K562 (cell line): ENCODE results near the gene HRH3. TPM values are rescaled to one million over a fixed set of nuclear protein-coding genes. Genes with fewer than 3 reads are reported as not detected.

ENCODE experiments used
- ATAC-seq: fragments of 200-7000 bp; cut with Tn5 transposase; 3 replicates; pipeline ENCODE4 v1.9.1; 2020; ENCODE audit warnings: moderate library complexity
- BruUV-seq: library from RNA; stranded (reverse); fragments of 400-500 nt; replicated peaks from 2 replicates; lab custom pipeline; 2021; lab: Mats Ljungman, UMichigan
- CTCF ChIA-PET: fragments of 300-600 bp; formaldehyde crosslinking; extraction: SDS; loops from one replicate; lab custom pipeline; 2021; ENCODE audit warnings: low intra/inter-chr PET ratio; lab: Yijun Ruan, JAX
- POLR2A ChIA-PET: fragments of 300-600, 350-650 bp; sonication (Branson Sonifier 250); formaldehyde crosslinking; extraction: SDS; loops from one replicate; lab custom pipeline; 2021; ENCODE audit warnings: antibody characterized with exemption, inconsistent platforms; lab: Yijun Ruan, JAX
- DNase-seq, 4 experiments: peaks; one replicate each; pipeline versions ENCODE4 v3.0.0 to v3.0.0-alpha.2; 2011 to 2018; ENCODE audit warnings: low spot score in 3 of 4, mixed read lengths in 3 of 4; ENCODE audit errors: extremely low read depth in 1 of 4
- FAIRE-seq: peaks from 2 replicates; lab custom pipeline; 2011; peaks lifted over from hg19 to GRCh38; lab: Jason Lieb, UNC
- H2AFZ ChIP-seq: 2 replicates; pipeline ENCODE4 v1.6.0; 2011; ENCODE audit warnings: low read depth, low read length, control low read depth, inconsistent platforms
- H3K27ac ChIP-seq: fragments of 200-600 bp; 3 replicates; pipeline ENCODE4 v1.8.0; 2011; ENCODE audit warnings: low read depth, mild to moderate bottlenecking, control low read depth, inconsistent platforms, low read length, moderate library complexity, mixed read lengths; ENCODE audit errors: extremely low read depth
- H3K27me3 ChIP-seq, 2 experiments: fragments of 300-600 bp in 1 of 2; 2 replicates in 1 of 2; 3 replicates in 1 of 2; pipeline versions ENCODE4 v1.6.0 to v1.8.0; 2011; ENCODE audit warnings: inconsistent platforms in 2 of 2, low read length in 2 of 2, mild to moderate bottlenecking in 1 of 2, mixed read lengths in 1 of 2, moderate library complexity in 1 of 2; ENCODE audit not compliant: control insufficient read depth in 2 of 2, insufficient read depth in 2 of 2
- H3K36me3 ChIP-seq: fragments of 300-600 bp; 3 replicates; pipeline ENCODE4 v1.8.0; 2011; ENCODE audit warnings: mild to moderate bottlenecking, low read length, inconsistent platforms; ENCODE audit not compliant: control insufficient read depth, insufficient read depth
- H3K4me1 ChIP-seq, 2 experiments: fragments of 200-600 bp in 1 of 2; replicated peaks in 1 of 2; 2 replicates in 1 of 2; 3 replicates in 1 of 2; pipeline versions ENCODE4 v1.5.1 to v1.8.0; 2011; ENCODE audit warnings: inconsistent platforms in 2 of 2, low read length in 2 of 2, mild to moderate bottlenecking in 1 of 2, mixed read lengths in 1 of 2, moderate library complexity in 1 of 2; ENCODE audit not compliant: control insufficient read depth in 2 of 2, insufficient read depth in 2 of 2
- H3K4me2 ChIP-seq: 2 replicates; pipeline ENCODE4 v1.6.1; 2011; ENCODE audit warnings: low read length, control low read depth, inconsistent platforms, mixed read lengths; ENCODE audit not compliant: insufficient read depth
- H3K4me3 ChIP-seq: fragments of 200-600 bp; sonication (generic), shearing (Covaris generic); 2 replicates; pipeline ENCODE4 v1.5.1; 2016; ENCODE audit warnings: control low read depth, inconsistent platforms
- H3K79me2 ChIP-seq: fragments of 200-600 bp; 3 replicates; pipeline ENCODE4 v1.8.0; 2011; ENCODE audit warnings: low read length, inconsistent platforms; ENCODE audit not compliant: control insufficient read depth, insufficient read depth
- H3K9ac ChIP-seq, 2 experiments: 2 replicates each; pipeline versions ENCODE4 v1.6.0 to v1.6.1; 2011; ENCODE audit warnings: low read depth in 2 of 2, low read length in 2 of 2, control low read depth in 1 of 2, inconsistent platforms in 1 of 2, mild to moderate bottlenecking in 1 of 2, mixed read lengths in 1 of 2; ENCODE audit not compliant: insufficient read depth in 1 of 2
- H3K9me1 ChIP-seq: one replicate; pipeline ENCODE4 v1.6.0; 2011; ENCODE audit warnings: inconsistent platforms, mild to moderate bottlenecking, low read length, moderate library complexity; ENCODE audit not compliant: control insufficient read depth, insufficient read depth
- H3K9me3 ChIP-seq: replicated peaks from 2 replicates; pipeline ENCODE4 v1.5.1; 2011; ENCODE audit warnings: low read depth, low read length, inconsistent platforms; ENCODE audit not compliant: control insufficient read depth, insufficient read depth
- H4K20me1 ChIP-seq: replicated peaks from 2 replicates; pipeline ENCODE4 v1.6.1; 2011; ENCODE audit warnings: low read length, inconsistent platforms, mixed read lengths; ENCODE audit not compliant: control insufficient read depth, insufficient read depth
- ATF1 ChIP-seq, 2 experiments: fragments of 450-650 bp in 1 of 2; IDR thresholded peaks; 2 replicates each; pipeline ENCODE4 v1.6.1; 2016; ENCODE audit warnings: missing compliant biosample characterization in 1 of 2, missing genetic modification characterization in 1 of 2
- ETS2 ChIP-seq: IDR thresholded peaks from 2 replicates; pipeline ENCODE4 v1.6.1; 2016; ENCODE audit warnings: borderline replicate concordance, missing genetic modification characterization, mild to moderate bottlenecking, moderate library complexity, missing compliant biosample characterization; ENCODE audit not compliant: poor library complexity, severe bottlenecking
- GATAD2B ChIP-seq: fragments of 450-650 bp; IDR thresholded peaks from 2 replicates; pipeline ENCODE4 v1.6.1; 2017; ENCODE audit warnings: mild to moderate bottlenecking, borderline replicate concordance
- HDAC6 ChIP-seq: IDR thresholded peaks from 2 replicates; pipeline ENCODE4 v1.6.1; 2012; ENCODE audit warnings: low read depth, mild to moderate bottlenecking, control low read depth, inconsistent platforms, low read length, moderate library complexity
- POLR2B ChIP-seq: fragments of 450-650 bp; IDR thresholded peaks from 2 replicates; pipeline ENCODE4 v1.6.1; 2018; ENCODE audit warnings: low read depth; ENCODE audit not compliant: partially characterized antibody
- SLC30A9 ChIP-seq: fragments of 250-450 bp; sonication (Bioruptor Pico); IDR thresholded peaks from 2 replicates; pipeline ENCODE4 v1.8.0; 2022; ENCODE audit warnings: mild to moderate bottlenecking, moderate library complexity
- TEAD4 ChIP-seq, 2 experiments: sonication (generic) in 1 of 2; formaldehyde crosslinking in 1 of 2; IDR thresholded peaks; 2 replicates each; pipeline versions ENCODE4 v1.6.1 to v1.8.0; 2012 to 2022; ENCODE audit warnings: borderline replicate concordance in 1 of 2, inconsistent platforms in 1 of 2, low read length in 1 of 2, mild to moderate bottlenecking in 1 of 2, missing genetic modification reagents in 1 of 2
- ZNF133 ChIP-seq: fragments of 250-450 bp; sonication (Bioruptor Pico); IDR thresholded peaks from 2 replicates; pipeline ENCODE4 v1.4.0; 2020; ENCODE audit warnings: mild to moderate bottlenecking
- ZNF253 ChIP-seq: fragments of 250-450 bp; sonication (Bioruptor Pico); conservative IDR thresholded peaks from 2 replicates; pipeline ENCODE4 v1.6.1; 2021; ENCODE audit warnings: mild to moderate bottlenecking
- ZNF766 ChIP-seq: fragments of 200-800 bp; sonication (Bioruptor generic); conservative IDR thresholded peaks from 2 replicates; pipeline ENCODE4 v1.6.1; 2016; ENCODE audit warnings: missing genetic modification characterization, missing compliant biosample characterization
- ZNF778 ChIP-seq: fragments of 450-650 bp; formaldehyde crosslinking; IDR thresholded peaks from 2 replicates; pipeline ENCODE4 v1.4.0; 2020; ENCODE audit warnings: mild to moderate bottlenecking, moderate library complexity
- ZNF780A ChIP-seq: fragments of 250-450 bp; sonication (Bioruptor Pico); IDR thresholded peaks from 2 replicates; pipeline ENCODE4 v1.5.0; 2021; ENCODE audit warnings: mild to moderate bottlenecking
- WGBS: fragments of 100-300 bp; shearing (Covaris generic); methylation state at CpG from one replicate; pipeline ENCODE4 v1.1.6; 2016; ENCODE audit warnings: low coverage, mixed read lengths; ENCODE audit not compliant: insufficient coverage; ENCODE audit errors: missing lambda C conversion rate; 5-methylcytosine and 5-hydroxymethylcytosine counted together
- in situ Hi-C: fragments of 300-500 bp; cut with MboI; formaldehyde crosslinking; loops from 4 replicates; pipeline ENCODE4 v1.15.0; 2018; ENCODE audit warnings: inconsistent platforms, mixed read lengths
- intact Hi-C: fragments of 100-400 bp; cut with micrococcal nuclease; formaldehyde crosslinking; loops from 2 replicates; pipeline ENCODE4 v1.14.2; 2022
- polyA plus RNA-seq, 8 experiments: library from polyadenylated mRNA; depleted of rRNA in 4 of 8; stranded (reverse) in 5 of 8; unstranded in 3 of 8; fragments of >200 nt; fragmentation: Nextera tagmentation in 2 of 8; fragmentation: Illumina TruSeq in 1 of 8; extraction: Ambion mirVana in 2 of 8; extraction: Trizol in 1 of 8; gene quantifications; 2 replicates each; pipeline versions ENCODE4 v1.2.1 to v1.2.3, GENCODE V29; 2011 to 2014; ENCODE audit warnings: inconsistent platforms in 1 of 8, missing spikeins in 1 of 8
- total RNA-seq, 7 experiments: library from RNA; depleted of rRNA in 6 of 7; stranded (reverse); fragments of >200 nt in 6 of 7; fragmentation: Illumina TruSeq in 2 of 7; extraction: Trizol in 2 of 7; gene quantifications; 2 replicates each; pipeline versions ENCODE4 v1.2.1 to v1.2.3, GENCODE V29; 2011 to 2021; ENCODE audit warnings: low replicate concordance in 1 of 7
- TF ChIP-seq, protein P1 (sequence below): fragments of 450-650 bp; IDR thresholded peaks from 2 replicates; pipeline ENCODE4 v1.6.1; 2018; ENCODE audit warnings: mild to moderate bottlenecking, low read depth; ENCODE audit not compliant: partially characterized antibody
- TF ChIP-seq, protein P2 (sequence below), 2 experiments: fragments of 450-650 bp in 1 of 2; IDR thresholded peaks; 2 replicates each; pipeline ENCODE4 v1.6.1; 2011 to 2017; ENCODE audit warnings: low read depth in 2 of 2, antibody characterized with exemption in 1 of 2, borderline replicate concordance in 1 of 2, low read length in 1 of 2, mild to moderate bottlenecking in 1 of 2, mixed read lengths in 1 of 2; ENCODE audit not compliant: control insufficient read depth in 1 of 2

Gene HRH3
- total and polyA plus RNA-seq, 9 of the 15 experiments (the other 6 are each of a cell fraction or from before 2014, with no cell fraction given) = not detected

DNA sequence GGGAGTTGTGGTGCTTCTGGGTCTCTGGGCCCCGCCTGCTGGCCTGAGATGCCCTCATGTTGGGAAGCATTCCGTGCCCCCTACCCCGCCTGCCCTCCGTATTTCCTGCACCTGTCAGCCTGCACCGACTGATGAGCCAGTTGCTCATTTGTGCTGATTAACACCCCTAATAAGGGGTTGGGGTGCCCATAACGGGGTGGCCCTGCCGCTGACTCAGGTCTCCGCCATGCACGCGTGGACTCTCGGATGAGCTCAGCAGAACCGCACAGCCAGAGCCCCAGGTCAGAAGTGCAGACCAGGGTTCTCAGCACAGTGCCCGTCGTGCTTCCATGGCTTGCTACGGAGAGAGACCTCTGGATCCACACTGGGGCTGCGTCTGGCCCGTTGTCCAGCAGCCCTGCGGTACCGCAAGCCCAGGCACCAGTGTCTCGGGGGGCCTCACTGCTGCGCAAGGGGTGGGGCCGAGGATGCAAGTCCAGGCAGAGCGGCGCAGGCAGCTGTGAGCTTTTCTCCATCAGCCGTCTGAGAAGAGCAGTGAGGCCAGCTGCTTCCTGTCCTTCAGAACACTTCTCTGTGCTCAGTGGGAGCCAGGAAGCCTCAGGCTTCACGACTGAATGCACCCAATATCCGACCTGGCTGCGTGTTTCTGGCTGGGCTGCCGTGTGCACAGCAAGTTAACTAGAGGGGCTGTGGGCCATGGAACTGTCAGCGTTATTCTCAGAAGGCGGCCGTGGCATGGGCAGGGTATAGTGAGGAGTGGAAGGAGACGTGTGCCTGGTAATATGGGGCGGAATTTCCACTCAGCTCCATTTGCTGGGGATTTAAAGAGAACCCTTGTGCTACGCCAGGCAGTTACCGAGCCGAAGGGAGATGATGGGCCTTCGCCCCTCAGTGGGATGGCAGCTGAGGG is 18.6 kb downstream of the HRH3 start (continued):
- TF ChIP-seq, protein P1, sequence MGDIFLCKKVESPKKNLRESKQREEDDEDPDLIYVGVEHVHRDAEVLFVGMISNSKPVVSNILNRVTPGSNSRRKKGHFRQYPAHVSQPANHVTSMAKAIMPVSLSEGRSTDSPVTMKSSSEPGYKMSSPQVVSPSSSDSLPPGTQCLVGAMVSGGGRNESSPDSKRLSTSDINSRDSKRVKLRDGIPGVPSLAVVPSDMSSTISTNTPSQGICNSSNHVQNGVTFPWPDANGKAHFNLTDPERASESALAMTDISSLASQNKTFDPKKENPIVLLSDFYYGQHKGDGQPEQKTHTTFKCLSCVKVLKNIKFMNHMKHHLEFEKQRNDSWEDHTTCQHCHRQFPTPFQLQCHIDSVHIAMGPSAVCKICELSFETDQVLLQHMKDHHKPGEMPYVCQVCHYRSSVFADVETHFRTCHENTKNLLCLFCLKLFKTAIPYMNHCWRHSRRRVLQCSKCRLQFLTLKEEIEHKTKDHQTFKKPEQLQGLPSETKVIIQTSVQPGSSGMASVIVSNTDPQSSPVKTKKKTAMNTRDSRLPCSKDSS = no peak
- TF ChIP-seq HDAC6 = no peak
- TF ChIP-seq ZNF780A (CRISPR knock-in tag) = no peak
- TF ChIP-seq POLR2B = no peak

DNA sequence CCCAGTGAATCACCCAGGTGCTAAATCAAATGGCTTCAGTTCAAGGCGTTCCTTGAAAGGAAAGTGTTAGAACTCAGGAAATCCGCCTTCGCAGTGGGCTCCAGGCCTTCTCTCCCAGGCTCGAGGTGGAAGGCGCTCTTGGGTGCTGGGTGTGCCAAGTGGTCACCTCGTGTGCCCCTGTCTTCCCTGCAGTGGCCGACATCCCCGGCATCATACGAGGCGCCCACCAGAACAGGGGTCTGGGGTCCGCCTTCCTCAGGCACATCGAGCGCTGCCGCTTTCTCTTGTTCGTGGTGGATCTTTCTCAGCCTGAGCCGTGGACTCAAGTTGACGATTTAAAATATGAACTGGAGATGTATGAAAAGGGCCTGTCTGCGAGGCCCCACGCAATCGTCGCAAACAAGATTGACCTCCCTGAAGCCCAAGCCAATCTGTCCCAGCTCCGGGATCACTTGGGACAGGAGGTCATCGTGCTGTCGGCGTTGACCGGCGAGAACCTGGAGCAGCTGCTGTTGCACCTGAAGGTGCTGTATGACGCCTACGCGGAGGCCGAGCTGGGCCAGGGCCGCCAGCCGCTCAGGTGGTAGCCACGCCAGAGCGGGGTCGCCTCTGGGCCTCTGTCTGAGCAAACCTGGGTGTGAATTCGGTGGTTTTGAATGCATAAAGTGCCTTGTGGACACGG is 19.4 kb downstream of the HRH3 start:
- no peak overlapping the region for H3K4me2 ChIP-seq
- no TSS peak for BruUV-seq
- H3K9me1 ChIP-seq = no peaks in the 10 kb centered on the region
- TF ChIP-seq ZNF766 (CRISPR knock-in tag) (no peak), ATF1 (CRISPR knock-in tag; IDR thresholded peaks at IDR 0.05) (no peak), ATF1 (tag; IDR thresholded peaks at IDR 0.05) (no peak), ZNF778 (CRISPR knock-in tag) (no peak), GATAD2B (no peak), TEAD4 (IDR thresholded peaks at IDR 0.05; ENCODE audit: low read length) (no peak), TEAD4 (CRISPR knock-in tag; IDR thresholded peaks at IDR 0.05; ENCODE audit: borderline replicate concordance) (no peak), ETS2 (tag) (no peak), ZNF133 (CRISPR knock-in tag) (no peak), SLC30A9 (CRISPR knock-in tag) (no peak), ZNF253 (CRISPR knock-in tag) (no peak)
- TF ChIP-seq, protein P2, sequence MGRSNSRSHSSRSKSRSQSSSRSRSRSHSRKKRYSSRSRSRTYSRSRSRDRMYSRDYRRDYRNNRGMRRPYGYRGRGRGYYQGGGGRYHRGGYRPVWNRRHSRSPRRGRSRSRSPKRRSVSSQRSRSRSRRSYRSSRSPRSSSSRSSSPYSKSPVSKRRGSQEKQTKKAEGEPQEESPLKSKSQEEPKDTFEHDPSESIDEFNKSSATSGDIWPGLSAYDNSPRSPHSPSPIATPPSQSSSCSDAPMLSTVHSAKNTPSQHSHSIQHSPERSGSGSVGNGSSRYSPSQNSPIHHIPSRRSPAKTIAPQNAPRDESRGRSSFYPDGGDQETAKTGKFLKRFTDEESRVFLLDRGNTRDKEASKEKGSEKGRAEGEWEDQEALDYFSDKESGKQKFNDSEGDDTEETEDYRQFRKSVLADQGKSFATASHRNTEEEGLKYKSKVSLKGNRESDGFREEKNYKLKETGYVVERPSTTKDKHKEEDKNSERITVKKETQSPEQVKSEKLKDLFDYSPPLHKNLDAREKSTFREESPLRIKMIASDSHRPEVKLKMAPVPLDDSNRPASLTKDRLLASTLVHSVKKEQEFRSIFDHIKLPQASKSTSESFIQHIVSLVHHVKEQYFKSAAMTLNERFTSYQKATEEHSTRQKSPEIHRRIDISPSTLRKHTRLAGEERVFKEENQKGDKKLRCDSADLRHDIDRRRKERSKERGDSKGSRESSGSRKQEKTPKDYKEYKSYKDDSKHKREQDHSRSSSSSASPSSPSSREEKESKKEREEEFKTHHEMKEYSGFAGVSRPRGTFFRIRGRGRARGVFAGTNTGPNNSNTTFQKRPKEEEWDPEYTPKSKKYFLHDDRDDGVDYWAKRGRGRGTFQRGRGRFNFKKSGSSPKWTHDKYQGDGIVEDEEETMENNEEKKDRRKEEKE (IDR thresholded peaks at IDR 0.05; ENCODE audit: borderline replicate concordance in 1 of 2, control insufficient read depth in 1 of 2, low read depth in 2 of 2, low read length in 1 of 2) = no peak

More for the DNA sequence above, 19.4 kb downstream of the HRH3 start:
- WGBS = 96% methylated on average over 30 of the region's 38 CpGs
- Histone ChIP-seq H4K20me1 (no peaks in the 10 kb centered on the region), H3K27me3 (no peaks in the 10 kb centered on the region), H3K27ac (no peak overlapping the region), H3K36me3 (peaks cover 68% of the 10 kb centered on the region; the same call in 2 of the 3 replicates), H3K9me3 (no peaks in the 10 kb centered on the region), H3K79me2 (no peaks in the 10 kb centered on the region), H2AFZ (no peak overlapping the region), H3K9ac (no peak overlapping the region), H3K4me3 (no peak overlapping the region), H3K4me1 (peaks cover 0 to 3% of the 10 kb centered on the region in 2 experiments; a peak in 1 of 5 replicates)
- intact Hi-C loops (no loop called here), in situ Hi-C loops (no loop called here)
- no peak for FAIRE-seq
- no peak for DNase-seq
- ATAC-seq = no peak
- POLR2A ChIA-PET = interaction anchor here (0.7 kb wide), 1 partner anchor 26 kb away, joined by 3 read pairs; no protein-coding TSS in a partner anchor
- CTCF ChIA-PET = no interaction called here
